ENCODE measurements around the gene PXK.
"Not testable (repeated sequence)": the region's sequence is repeated elsewhere in the genome, so short reads cannot be mapped to it uniquely, and the experiment has no call there.

The PXK gene

DNA sequence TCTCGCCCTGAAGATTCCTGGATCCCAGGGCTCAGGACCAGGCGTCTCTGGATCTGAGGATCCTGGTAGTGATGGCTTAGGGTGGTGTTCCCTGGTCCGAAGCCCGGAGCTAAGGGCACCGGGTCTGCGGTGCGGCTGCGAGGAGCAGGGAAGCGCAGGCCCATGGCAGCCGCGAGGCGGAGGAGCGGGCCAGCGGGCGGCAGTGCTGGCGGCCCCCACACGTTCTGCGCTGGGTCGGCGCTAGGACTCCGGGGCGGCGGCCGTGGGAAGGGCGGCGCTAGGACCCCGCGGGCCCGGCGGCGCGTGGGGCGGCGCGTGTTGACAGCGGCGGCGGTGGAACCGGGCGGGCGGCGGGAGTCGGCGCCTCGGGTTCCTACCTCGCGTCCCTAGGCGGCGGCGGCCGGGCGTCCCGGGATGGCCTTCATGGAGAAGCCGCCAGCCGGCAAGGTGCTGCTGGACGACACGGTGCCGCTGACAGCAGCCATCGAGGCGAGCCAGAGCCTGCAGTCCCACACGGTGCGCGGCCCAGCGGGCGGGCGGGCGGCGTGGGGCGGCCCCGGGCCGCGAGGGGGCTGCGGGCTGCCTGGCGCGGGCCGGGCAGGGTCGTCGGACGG, at the start of gene PXK:
Gene PXK, plus strand, starts transcription at position 318 of the 614 bp plus-strand sequence. Its CDS starts 97 bp downstream, at position 415.
- TF ChIP-seq, protein P1, sequence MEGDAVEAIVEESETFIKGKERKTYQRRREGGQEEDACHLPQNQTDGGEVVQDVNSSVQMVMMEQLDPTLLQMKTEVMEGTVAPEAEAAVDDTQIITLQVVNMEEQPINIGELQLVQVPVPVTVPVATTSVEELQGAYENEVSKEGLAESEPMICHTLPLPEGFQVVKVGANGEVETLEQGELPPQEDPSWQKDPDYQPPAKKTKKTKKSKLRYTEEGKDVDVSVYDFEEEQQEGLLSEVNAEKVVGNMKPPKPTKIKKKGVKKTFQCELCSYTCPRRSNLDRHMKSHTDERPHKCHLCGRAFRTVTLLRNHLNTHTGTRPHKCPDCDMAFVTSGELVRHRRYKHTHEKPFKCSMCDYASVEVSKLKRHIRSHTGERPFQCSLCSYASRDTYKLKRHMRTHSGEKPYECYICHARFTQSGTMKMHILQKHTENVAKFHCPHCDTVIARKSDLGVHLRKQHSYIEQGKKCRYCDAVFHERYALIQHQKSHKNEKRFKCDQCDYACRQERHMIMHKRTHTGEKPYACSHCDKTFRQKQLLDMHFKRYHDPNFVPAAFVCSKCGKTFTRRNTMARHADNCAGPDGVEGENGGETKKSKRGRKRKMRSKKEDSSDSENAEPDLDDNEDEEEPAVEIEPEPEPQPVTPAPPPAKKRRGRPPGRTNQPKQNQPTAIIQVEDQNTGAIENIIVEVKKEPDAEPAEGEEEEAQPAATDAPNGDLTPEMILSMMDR (conservative IDR thresholded peaks at IDR 0.05; ENCODE audit: control insufficient read depth, insufficient read depth, low read depth, low read length): no peak
- peak; percentile 67 for DNase-seq (ENCODE audit: low read depth)
- H3K4me3 ChIP-seq (ENCODE audit: control insufficient read depth, low read depth, low read length): peak within 1 kb of the TSS; percentile 66

DNA sequence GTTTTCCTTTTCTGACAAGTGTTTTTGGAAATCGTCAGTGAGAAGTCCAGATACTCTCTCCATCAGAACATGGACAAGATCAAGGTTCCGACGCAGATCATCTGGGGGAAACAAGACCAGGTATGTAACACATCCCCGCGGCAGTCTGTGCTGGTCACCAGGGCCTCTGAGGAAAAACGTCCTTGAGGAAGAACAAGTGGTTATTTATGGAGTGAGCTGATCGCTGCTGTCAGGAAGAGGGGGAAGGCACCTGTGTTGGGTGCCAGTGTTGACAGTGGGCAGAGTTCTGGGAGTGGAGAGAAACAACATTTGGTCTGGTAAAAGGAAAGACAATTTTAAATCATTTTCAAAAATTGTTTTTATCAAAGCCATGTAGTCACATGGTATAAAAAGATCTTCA, 47.4 kb upstream of the PXK start:
- no peak for DNase-seq (ENCODE audit: low read depth)
- TF ChIP-seq, protein P1 (conservative IDR thresholded peaks at IDR 0.05; ENCODE audit: control insufficient read depth, insufficient read depth, low read depth, low read length): no peak
- no peak overlapping the region for H3K4me3 ChIP-seq (ENCODE audit: control insufficient read depth, low read depth, low read length)

DNA sequence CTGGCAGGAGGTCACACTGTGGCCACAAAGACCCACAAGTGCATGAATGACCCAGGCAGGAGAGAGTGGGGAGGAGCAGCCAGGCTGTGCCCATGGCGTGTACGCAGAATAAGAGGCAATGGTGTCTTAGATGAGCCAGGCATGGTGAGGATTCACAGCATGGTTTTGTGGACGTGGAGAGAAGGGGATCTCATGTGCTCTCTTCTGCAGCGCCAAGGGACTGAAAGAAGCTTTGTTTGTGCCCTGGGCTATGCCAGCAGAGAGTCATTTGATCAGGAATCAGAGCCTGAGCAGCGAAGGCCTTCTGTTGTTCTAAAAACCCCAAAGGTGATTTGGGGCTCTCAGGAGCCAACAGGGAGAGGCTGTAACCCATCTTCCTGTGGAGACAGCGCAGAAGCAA, 45.3 kb upstream of the PXK start:
- TF ChIP-seq, protein P1 (conservative IDR thresholded peaks at IDR 0.05; ENCODE audit: control insufficient read depth, insufficient read depth, low read depth, low read length): no peak
- DNase-seq (ENCODE audit: low read depth): no peak
- no peak overlapping the region for H3K4me3 ChIP-seq (ENCODE audit: control insufficient read depth, low read depth, low read length)

DNA sequence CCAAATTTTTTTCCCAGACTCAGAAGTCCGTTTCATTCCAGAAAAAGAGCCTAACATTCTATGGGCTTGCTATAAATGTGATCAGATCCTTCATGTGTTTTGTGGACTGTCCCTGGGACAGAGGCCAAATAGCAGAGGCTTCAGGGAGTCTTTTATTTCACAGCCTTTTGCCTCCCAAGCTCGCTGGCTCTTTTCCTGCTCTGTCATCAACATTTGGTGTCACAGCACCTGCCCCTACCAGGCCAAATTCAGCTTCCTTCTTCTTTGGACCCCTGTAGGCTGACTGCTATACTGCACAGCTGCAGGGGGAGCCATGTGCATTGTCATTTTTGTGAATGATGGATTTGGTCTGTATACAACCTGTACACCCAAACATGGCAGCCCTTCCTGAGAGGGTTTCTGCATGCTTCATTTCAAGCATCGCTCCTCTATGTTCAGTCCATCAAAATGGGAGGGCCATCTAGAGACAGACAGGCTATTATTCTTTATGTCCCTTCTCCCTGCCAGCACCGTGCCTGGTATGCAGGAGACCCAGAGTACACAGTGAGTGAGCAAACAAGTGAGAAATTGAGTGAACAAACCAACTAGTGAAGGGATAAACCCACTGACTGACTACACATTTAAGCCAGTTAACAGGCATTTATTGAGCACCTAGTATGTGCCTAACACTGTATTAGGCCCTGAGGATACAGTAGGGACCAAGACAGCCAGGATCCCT, 44.5 kb upstream of the PXK start:
- no peak for DNase-seq (ENCODE audit: low read depth)
- no peak overlapping the region for H3K4me3 ChIP-seq (ENCODE audit: control insufficient read depth, low read depth, low read length)
- TF ChIP-seq, protein P1 (conservative IDR thresholded peaks at IDR 0.05; ENCODE audit: control insufficient read depth, insufficient read depth, low read depth, low read length): no peak

DNA sequence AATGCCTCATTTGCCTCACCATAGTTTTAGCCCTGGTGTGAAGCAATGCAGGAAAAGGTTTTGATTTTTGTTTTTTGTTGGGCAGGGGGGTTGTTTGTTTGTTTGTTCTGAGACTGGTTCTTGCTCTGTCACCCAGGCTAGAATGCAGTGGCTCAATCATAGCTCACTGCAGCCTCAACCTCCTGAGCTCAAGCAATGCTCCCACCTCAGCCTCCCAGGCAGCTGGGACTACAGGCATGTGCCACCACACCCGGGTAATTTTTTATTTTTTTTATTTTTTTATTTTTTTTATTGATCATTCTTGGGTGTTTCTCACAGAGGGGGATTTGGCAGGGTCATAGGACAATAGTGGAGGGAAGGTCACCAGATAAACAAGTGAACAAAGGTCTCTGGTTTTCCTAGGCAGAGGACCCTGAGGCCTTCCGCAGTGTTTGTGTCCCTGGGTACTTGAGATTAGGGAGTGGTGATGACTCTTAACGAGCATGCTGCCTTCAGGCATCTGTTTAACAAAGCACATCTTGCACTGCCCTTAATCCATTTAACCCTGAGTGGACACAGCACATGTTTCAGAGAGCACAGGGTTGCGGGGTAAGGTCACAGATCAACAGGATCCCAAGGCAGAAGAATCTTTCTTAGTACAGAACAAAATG, 43.6 kb upstream of the PXK start:
- not testable (repeated sequence) for H3K4me3 ChIP-seq (ENCODE audit: control insufficient read depth, low read depth, low read length); DNase-seq (ENCODE audit: low read depth)

DNA sequence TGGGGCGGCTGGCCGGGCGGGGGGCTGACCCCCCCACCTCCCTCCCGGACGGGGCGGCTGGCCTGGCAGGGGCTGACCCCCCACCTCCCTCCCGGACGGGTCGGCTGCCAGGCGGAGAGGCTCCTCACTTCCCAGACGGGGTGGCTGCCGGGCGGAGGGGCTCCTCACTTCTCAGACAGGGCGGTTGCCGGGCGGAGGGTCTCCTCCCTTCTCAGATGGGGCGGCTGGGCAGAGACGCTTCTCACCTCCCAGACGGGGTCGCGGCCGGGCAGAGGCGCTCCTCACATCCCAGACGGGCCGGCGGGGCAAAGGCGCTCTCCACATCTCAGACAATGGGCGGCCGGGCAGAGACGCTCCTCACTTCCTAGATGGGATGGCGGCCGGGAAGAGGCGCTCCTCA, 42.2 kb upstream of the PXK start:
- DNase-seq (ENCODE audit: low read depth); H3K4me3 ChIP-seq (ENCODE audit: control insufficient read depth, low read depth, low read length): not testable (repeated sequence)

DNA sequence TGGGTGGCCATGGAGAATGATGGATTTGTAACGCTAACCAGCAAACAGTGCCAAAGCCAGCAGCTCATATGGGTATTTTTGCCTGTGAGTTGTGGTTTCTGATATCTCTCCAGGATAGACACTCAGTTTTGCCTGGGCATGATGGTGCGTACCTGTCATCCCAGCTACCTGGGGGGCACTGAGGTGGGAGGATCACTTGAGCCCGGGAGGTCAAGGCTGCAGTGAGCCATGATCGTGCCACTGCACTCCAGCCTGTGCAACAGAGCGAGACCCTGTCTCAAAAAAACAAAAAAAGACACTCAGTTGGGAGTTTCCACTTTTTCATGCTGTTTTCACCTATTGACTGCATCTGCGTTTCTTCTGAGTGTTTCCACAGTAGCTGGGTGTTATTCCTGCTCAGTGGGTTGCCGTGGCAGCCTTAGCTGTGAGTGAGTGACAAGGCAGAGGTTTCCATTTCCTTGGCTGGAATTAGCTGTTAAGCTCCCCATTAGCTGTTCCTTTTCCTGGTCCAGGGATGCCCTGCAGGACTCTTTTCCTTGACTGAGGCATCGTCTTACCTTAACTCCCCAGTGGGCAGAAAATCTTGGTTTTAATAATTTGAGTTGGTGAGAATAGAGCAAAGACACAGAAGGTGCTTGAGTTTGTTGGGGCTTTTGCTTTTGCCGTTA, 40.9 kb upstream of the PXK start:
- TF ChIP-seq, protein P1 (conservative IDR thresholded peaks at IDR 0.05; ENCODE audit: control insufficient read depth, insufficient read depth, low read depth, low read length): no peak
- no peak for DNase-seq (ENCODE audit: low read depth)
- no peak overlapping the region for H3K4me3 ChIP-seq (ENCODE audit: control insufficient read depth, low read depth, low read length)
